ENCODE data around the gene TLR3. TPM values are rescaled to one million over a fixed set of nuclear protein-coding genes. Genes with fewer than 3 reads are reported as not detected.

The TLR3 gene
- total RNA-seq, 1 donor from 2014 or later = not detected

DNA sequence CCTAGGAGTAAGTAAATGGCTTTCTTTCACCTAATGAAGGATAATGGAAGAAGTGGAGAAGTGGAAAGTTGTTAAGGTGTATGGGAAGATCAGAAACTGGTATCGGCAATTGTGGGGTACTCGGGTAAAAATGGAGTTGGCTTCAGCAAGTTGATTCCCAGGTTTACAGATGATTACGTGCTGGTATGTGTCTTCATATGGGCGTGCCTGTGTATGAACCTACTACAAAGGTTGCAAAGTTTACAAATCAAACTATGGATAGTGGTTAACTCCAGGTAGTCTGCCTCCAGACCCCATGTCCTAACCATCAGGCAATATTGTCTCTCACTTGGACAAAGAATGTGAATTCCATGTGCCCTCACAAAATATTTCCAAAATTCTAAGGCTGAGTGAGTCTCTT, 773 bp downstream of the TLR3 start:
- H3K9me3 Mint-ChIP-seq = no peaks in the 10 kb centered on the region
- ChIA-PET CTCF (no interaction called here), POLR2A (no interaction called here)
- ATAC-seq (ENCODE audit: low read depth) (no peak), DNase-seq (no peak)
- peaks cover 34% of the 10 kb centered on the region for H3K27me3 Mint-ChIP-seq
- H3K4me1 Mint-ChIP-seq = peaks cover 7% of the 10 kb centered on the region
- no peak overlapping the region for H3K27ac Mint-ChIP-seq
- intact Hi-C loops (cut with micrococcal nuclease) = loop anchor here (2.0 kb wide), 1 partner anchor 133 kb away; no protein-coding TSS in a partner anchor
- H3K4me3 Mint-ChIP-seq = no peak overlapping the region
- no peaks in the 10 kb centered on the region for H3K36me3 Mint-ChIP-seq (ENCODE audit: low read depth)
- TF ChIP-seq, protein P1, sequence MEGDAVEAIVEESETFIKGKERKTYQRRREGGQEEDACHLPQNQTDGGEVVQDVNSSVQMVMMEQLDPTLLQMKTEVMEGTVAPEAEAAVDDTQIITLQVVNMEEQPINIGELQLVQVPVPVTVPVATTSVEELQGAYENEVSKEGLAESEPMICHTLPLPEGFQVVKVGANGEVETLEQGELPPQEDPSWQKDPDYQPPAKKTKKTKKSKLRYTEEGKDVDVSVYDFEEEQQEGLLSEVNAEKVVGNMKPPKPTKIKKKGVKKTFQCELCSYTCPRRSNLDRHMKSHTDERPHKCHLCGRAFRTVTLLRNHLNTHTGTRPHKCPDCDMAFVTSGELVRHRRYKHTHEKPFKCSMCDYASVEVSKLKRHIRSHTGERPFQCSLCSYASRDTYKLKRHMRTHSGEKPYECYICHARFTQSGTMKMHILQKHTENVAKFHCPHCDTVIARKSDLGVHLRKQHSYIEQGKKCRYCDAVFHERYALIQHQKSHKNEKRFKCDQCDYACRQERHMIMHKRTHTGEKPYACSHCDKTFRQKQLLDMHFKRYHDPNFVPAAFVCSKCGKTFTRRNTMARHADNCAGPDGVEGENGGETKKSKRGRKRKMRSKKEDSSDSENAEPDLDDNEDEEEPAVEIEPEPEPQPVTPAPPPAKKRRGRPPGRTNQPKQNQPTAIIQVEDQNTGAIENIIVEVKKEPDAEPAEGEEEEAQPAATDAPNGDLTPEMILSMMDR (IDR thresholded peaks at IDR 0.05) = no peak

DNA sequence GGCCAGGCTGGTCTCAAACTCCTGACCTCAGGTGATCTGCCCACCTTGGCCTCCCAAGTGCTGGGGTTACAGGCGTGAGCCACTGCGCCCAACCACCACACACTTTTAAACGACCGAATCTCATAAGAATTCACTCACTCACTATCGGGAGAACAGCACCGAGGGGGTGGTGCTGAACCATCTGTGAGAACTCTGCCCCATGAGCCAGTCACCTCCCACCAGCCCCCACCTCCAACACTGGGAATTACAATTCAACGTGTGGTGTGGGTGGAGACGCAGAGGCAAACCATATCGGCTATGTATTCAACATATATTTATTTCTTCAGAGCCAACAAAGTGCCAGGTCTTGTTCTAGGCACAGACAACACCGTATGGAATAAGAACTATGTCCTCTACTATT, 3.6 kb downstream of the TLR3 start:
- Mint-ChIP-seq H3K4me3 (no peak overlapping the region), H3K27ac (no peak overlapping the region), H3K36me3 (ENCODE audit: low read depth) (no peaks in the 10 kb centered on the region), H3K27me3 (peaks cover 17% of the 10 kb centered on the region), H3K9me3 (no peaks in the 10 kb centered on the region), H3K4me1 (peaks cover 7% of the 10 kb centered on the region)
- no peak for ATAC-seq (ENCODE audit: low read depth)
- TF ChIP-seq, protein P1 (IDR thresholded peaks at IDR 0.05) = no peak
- POLR2A ChIA-PET = no interaction called here
- CTCF ChIA-PET = no interaction called here
- intact Hi-C loops (cut with micrococcal nuclease) = no loop called here
- DNase-seq = no peak

DNA sequence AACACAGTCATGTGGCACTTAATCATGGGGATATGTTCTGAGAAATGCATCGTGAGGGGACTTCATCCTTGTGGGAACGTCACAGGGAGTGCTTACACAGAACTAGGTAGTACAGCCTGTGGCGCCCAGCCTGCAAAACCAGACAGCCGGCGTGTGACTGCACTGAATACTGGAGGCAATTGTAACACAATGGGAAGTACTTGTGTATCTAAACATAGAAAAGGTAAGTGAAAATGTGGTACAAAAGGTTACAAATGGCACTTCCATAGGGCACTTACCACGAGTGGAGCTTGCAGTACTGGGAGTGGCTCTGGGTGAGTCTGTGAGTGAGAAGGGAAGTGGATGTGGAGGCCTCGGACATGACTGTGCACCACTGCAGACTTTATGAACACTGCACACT, 5.2 kb downstream of the TLR3 start:
- DNase-seq = no peak
- ChIA-PET CTCF (no interaction called here), POLR2A (no interaction called here)
- H3K36me3 Mint-ChIP-seq (ENCODE audit: low read depth) = no peaks in the 10 kb centered on the region
- no peak overlapping the region for H3K4me3 Mint-ChIP-seq
- intact Hi-C loops (cut with micrococcal nuclease) = no loop called here
- no peak for ATAC-seq (ENCODE audit: low read depth)
- peaks cover under 1% of the 10 kb centered on the region for H3K4me1 Mint-ChIP-seq
- peaks cover 18% of the 10 kb centered on the region for H3K27me3 Mint-ChIP-seq
- TF ChIP-seq, protein P1 (IDR thresholded peaks at IDR 0.05) = no peak
- no peak overlapping the region for H3K27ac Mint-ChIP-seq
- no peaks in the 10 kb centered on the region for H3K9me3 Mint-ChIP-seq

DNA sequence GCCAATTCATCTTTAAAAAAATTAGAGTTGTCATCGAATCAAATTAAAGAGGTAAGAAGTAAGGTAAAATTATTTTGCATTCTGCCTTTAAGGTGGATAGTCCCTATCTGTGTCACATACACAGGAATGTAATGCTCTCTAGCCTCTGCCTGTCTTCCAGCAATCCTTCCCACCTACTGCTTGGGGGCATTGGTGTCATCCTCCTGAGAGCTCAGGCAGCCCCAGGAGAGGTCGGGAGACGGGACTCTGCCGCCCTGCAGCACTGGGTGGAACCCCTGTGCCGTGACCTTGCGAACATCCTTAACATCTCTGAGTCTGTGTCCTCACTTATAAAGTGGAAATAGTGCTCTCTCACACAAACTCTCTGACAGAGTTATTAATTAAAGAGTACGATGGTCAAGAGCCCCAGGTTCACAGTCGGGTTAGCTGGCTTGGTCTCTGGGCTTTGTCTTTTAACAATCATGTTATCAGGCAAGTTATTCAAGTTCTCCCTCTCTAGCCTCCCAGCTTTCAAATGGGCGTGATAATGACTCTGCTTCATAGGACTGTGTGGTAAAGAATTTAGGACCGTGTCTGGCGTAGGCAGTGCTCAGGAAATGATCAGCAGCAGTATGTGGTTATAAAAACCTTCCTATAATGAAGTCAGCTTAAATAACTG, 10.2 kb downstream of the TLR3 start:
- Mint-ChIP-seq H3K4me1 (no peaks in the 10 kb centered on the region), H3K36me3 (ENCODE audit: low read depth) (no peaks in the 10 kb centered on the region), H3K4me3 (no peak overlapping the region), H3K9me3 (no peaks in the 10 kb centered on the region), H3K27ac (no peak overlapping the region), H3K27me3 (peaks cover 22% of the 10 kb centered on the region)
- CTCF ChIA-PET = no interaction called here
- intact Hi-C loops (cut with micrococcal nuclease) = no loop called here
- ATAC-seq (ENCODE audit: low read depth) (no peak), DNase-seq (no peak)
- POLR2A ChIA-PET = no interaction called here
- TF ChIP-seq, protein P1 (IDR thresholded peaks at IDR 0.05) = no peak

DNA sequence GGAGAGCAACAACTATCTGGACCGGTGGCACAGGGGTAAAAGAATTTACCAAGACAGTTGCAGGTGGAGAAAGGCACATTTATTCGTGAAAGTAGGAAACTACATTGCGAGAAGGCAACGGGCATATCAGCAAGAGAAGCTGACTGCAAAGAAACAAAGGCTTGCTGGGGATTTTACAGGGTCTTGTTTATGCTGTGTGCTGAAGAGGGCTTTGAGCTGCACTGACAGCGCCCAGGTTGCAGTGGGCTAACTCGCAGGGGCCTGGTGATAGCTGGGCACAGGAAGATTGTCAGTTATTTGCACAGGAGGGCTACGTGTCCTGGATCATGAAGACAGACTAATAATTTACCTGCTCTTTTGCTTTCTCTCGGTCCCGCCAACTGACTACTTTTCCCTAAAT, 10.7 kb downstream of the TLR3 start:
- ChIA-PET CTCF (no interaction called here), POLR2A (no interaction called here)
- ATAC-seq (ENCODE audit: low read depth) = no peak
- no peak overlapping the region for H3K4me3 Mint-ChIP-seq
- TF ChIP-seq, protein P1 (IDR thresholded peaks at IDR 0.05) = no peak
- intact Hi-C loops (cut with micrococcal nuclease) = no loop called here
- H3K9me3 Mint-ChIP-seq = no peaks in the 10 kb centered on the region
- H3K36me3 Mint-ChIP-seq (ENCODE audit: low read depth) = no peaks in the 10 kb centered on the region
- peaks cover 22% of the 10 kb centered on the region for H3K27me3 Mint-ChIP-seq
- no peak for DNase-seq
- H3K4me1 Mint-ChIP-seq = no peaks in the 10 kb centered on the region
- H3K27ac Mint-ChIP-seq = no peak overlapping the region

Measured in activated B cell treated with CpG ODN at 0.5 μM for 24 hours (primary cell).